WTC11 (cell line): ENCODE measurements around the gene ZNF622. TPM values are rescaled to one million over a fixed set of nuclear protein-coding genes. Genes with fewer than 3 reads are reported as not detected.
"Not testable (repeated sequence)": the region's sequence is repeated elsewhere in the genome, so short reads cannot be mapped to it uniquely, and the experiment has no call there.

Source experiments
- ATAC-seq: fragments of 200-7000 bp; cut with Tn5 transposase; 2 replicates; pipeline ENCODE4 v1.10.0; 2021; ENCODE audit warnings: mild to moderate bottlenecking, moderate library complexity
- CTCF ChIA-PET: fragments of 300-600 bp; sonication (Branson Sonifier 250); formaldehyde crosslinking; loops from one replicate; lab custom pipeline; 2021; ENCODE audit warnings: antibody characterized with exemption; lab: Charles Lee
- POLR2A ChIA-PET: fragments of 350-600 bp; sonication (Branson Sonifier 250); formaldehyde crosslinking; loops from one replicate; lab custom pipeline; 2021; ENCODE audit warnings: antibody characterized with exemption; lab: Charles Lee
- DNase-seq: peaks from one replicate; pipeline ENCODE4 v3.0.0; 2021; ENCODE audit warnings: low spot score
- H3K27ac Mint-ChIP-seq: 2 replicates; pipeline ENCODE4 v1.8.0; 2021; ENCODE audit warnings: mixed read lengths
- H3K27me3 Mint-ChIP-seq: 2 replicates; pipeline ENCODE4 v1.8.0; 2021; ENCODE audit warnings: low read depth, mild to moderate bottlenecking, moderate library complexity, mixed read lengths
- H3K36me3 Mint-ChIP-seq: 2 replicates; pipeline ENCODE4 v1.8.0; 2021; ENCODE audit warnings: mixed read lengths
- H3K4me1 Mint-ChIP-seq: 2 replicates; pipeline ENCODE4 v1.8.0; 2022; ENCODE audit warnings: mixed read lengths
- H3K4me3 Mint-ChIP-seq: 2 replicates; pipeline ENCODE4 v1.8.0; 2021; ENCODE audit warnings: mild to moderate bottlenecking, moderate library complexity, mixed read lengths
- H3K9me3 Mint-ChIP-seq: 2 replicates; pipeline ENCODE4 v1.8.0; 2021; ENCODE audit warnings: mixed read lengths
- ATF1 ChIP-seq: sonication (generic); formaldehyde crosslinking; IDR thresholded peaks from 2 replicates; pipeline ENCODE4 v1.8.1; 2023; ENCODE audit warnings: mild to moderate bottlenecking, moderate library complexity, missing genetic modification reagents
- CBFB ChIP-seq: sonication (generic); formaldehyde crosslinking; IDR thresholded peaks from 2 replicates; pipeline ENCODE4 v1.8.1; 2022; ENCODE audit warnings: mild to moderate bottlenecking, low read depth, missing genetic modification reagents
- EMX1 ChIP-seq: fragments of 250-450 bp; sonication (Bioruptor Pico); IDR thresholded peaks from 2 replicates; pipeline ENCODE4 v1.8.0; 2021; ENCODE audit warnings: mild to moderate bottlenecking
- FOXP1 ChIP-seq: sonication (generic); formaldehyde crosslinking; IDR thresholded peaks from 2 replicates; pipeline ENCODE4 v1.8.0; 2022; ENCODE audit warnings: missing genetic modification reagents, mild to moderate bottlenecking, moderate library complexity, borderline replicate concordance
- IRF2 ChIP-seq: sonication (generic); formaldehyde crosslinking; IDR thresholded peaks from 2 replicates; pipeline ENCODE4 v1.8.0; 2022; ENCODE audit warnings: low read depth, missing genetic modification reagents, borderline replicate concordance
- JAZF1 ChIP-seq: fragments of 250-450 bp; sonication (Bioruptor Pico); IDR thresholded peaks from 2 replicates; pipeline ENCODE4 v1.9.0; 2021; ENCODE audit warnings: moderate library complexity, mild to moderate bottlenecking, inconsistent platforms
- JUN ChIP-seq: sonication (generic); formaldehyde crosslinking; IDR thresholded peaks from 2 replicates; pipeline ENCODE4 v1.8.0; 2023; ENCODE audit warnings: mild to moderate bottlenecking, missing genetic modification reagents
- NFE2L1 ChIP-seq: sonication (generic); formaldehyde crosslinking; IDR thresholded peaks from 2 replicates; pipeline ENCODE4 v1.8.1; 2023; ENCODE audit warnings: missing genetic modification reagents
- NFYB ChIP-seq: sonication (generic); formaldehyde crosslinking; conservative IDR thresholded peaks from 2 replicates; pipeline ENCODE4 v1.8.0; 2022; ENCODE audit warnings: low read depth, missing genetic modification reagents
- RORB ChIP-seq: fragments of 250-450 bp; sonication (Bioruptor Pico); IDR thresholded peaks from 2 replicates; pipeline ENCODE4 v1.9.0; 2021; ENCODE audit warnings: mild to moderate bottlenecking
- SOX15 ChIP-seq: fragments of 250-450 bp; sonication (Bioruptor Pico); IDR thresholded peaks from 2 replicates; pipeline ENCODE4 v1.9.0; 2021; ENCODE audit warnings: mild to moderate bottlenecking
- TCF7 ChIP-seq: sonication (generic); formaldehyde crosslinking; IDR thresholded peaks from 2 replicates; pipeline ENCODE4 v1.8.0; 2022; ENCODE audit warnings: mild to moderate bottlenecking, low read depth, missing genetic modification reagents, moderate library complexity
- TEAD4 ChIP-seq: sonication (generic); formaldehyde crosslinking; IDR thresholded peaks from 2 replicates; pipeline ENCODE4 v1.8.0; 2022; ENCODE audit warnings: mild to moderate bottlenecking, missing genetic modification reagents
- TP53 ChIP-seq: sonication (generic); formaldehyde crosslinking; IDR thresholded peaks from 2 replicates; pipeline ENCODE4 v1.8.1; 2023; ENCODE audit warnings: mild to moderate bottlenecking, missing genetic modification reagents
- total RNA-seq: library from RNA; stranded (reverse); gene quantifications from 3 replicates; pipeline ENCODE4 v1.2.3, GENCODE V29; 2021
- TF ChIP-seq, protein P1 (sequence below): sonication (generic); formaldehyde crosslinking; IDR thresholded peaks from 2 replicates; pipeline ENCODE4 v1.8.1; 2023; ENCODE audit warnings: mild to moderate bottlenecking, missing genetic modification reagents
- TF ChIP-seq, protein P2 (sequence below): sonication (generic); formaldehyde crosslinking; IDR thresholded peaks from 2 replicates; pipeline ENCODE4 v1.8.1; 2022; ENCODE audit warnings: mild to moderate bottlenecking, missing genetic modification reagents, moderate library complexity, borderline replicate concordance
- TF ChIP-seq, protein P3 (sequence below): sonication (generic); formaldehyde crosslinking; IDR thresholded peaks from 2 replicates; pipeline ENCODE4 v1.8.0; 2023; ENCODE audit warnings: missing genetic modification reagents, mild to moderate bottlenecking, borderline replicate concordance
- TF ChIP-seq, protein P4 (sequence below): sonication (generic); formaldehyde crosslinking; conservative IDR thresholded peaks from 2 replicates; pipeline ENCODE4 v1.8.1; 2023; ENCODE audit warnings: mild to moderate bottlenecking, low read depth, missing genetic modification reagents, moderate library complexity
- TF ChIP-seq, protein P5 (sequence below): sonication (generic); formaldehyde crosslinking; IDR thresholded peaks from 2 replicates; pipeline ENCODE4 v1.8.0; 2023; ENCODE audit warnings: missing genetic modification reagents
- TF ChIP-seq, protein P6 (sequence below): fragments of 250-450 bp; sonication (Bioruptor Pico); conservative IDR thresholded peaks from 2 replicates; pipeline ENCODE4 v1.9.0; 2021; ENCODE audit warnings: mild to moderate bottlenecking

The ZNF622 gene
- total RNA-seq, 1 experiment from 2014 or later: 37.9 TPM

DNA sequence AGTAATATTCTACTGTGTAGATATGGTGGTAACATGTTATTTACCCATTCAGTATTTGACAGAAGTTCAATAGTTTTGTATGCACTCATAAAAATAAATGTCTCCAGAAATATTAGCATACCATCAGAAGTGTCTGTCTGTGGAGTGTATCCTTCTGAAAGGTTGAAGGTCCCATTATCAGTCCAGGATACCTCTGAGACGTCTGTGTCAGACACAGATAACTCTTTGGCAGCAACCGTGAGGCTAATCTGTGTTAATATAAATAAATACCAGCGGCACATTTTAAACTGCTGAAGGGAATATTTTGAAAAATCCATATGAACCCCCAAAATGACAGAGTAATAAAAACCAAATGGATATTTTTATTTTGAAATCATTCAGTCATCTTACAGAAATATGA, 11.9 kb upstream of the ZNF622 start:
- Mint-ChIP-seq H3K36me3 (no peaks in the 10 kb centered on the region), H3K27me3 (no peaks in the 10 kb centered on the region), H3K27ac (no peak overlapping the region), H3K4me1 (no peaks in the 10 kb centered on the region), H3K4me3 (no peak overlapping the region), H3K9me3 (peaks cover 21% of the 10 kb centered on the region)
- ATAC-seq (no peak), DNase-seq (no peak)
- TF ChIP-seq, protein P1, sequence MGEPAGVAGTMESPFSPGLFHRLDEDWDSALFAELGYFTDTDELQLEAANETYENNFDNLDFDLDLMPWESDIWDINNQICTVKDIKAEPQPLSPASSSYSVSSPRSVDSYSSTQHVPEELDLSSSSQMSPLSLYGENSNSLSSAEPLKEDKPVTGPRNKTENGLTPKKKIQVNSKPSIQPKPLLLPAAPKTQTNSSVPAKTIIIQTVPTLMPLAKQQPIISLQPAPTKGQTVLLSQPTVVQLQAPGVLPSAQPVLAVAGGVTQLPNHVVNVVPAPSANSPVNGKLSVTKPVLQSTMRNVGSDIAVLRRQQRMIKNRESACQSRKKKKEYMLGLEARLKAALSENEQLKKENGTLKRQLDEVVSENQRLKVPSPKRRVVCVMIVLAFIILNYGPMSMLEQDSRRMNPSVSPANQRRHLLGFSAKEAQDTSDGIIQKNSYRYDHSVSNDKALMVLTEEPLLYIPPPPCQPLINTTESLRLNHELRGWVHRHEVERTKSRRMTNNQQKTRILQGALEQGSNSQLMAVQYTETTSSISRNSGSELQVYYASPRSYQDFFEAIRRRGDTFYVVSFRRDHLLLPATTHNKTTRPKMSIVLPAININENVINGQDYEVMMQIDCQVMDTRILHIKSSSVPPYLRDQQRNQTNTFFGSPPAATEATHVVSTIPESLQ: no peak
- TF ChIP-seq SOX15 (no peak), TP53 (CRISPR knock-in tag) (no peak), RORB (no peak), NFYB (no peak), TCF7 (CRISPR knock-in tag) (no peak), NFE2L1 (CRISPR knock-in tag) (no peak), TEAD4 (CRISPR knock-in tag) (no peak), ATF1 (CRISPR knock-in tag) (no peak), JUN (CRISPR knock-in tag) (no peak), FOXP1 (CRISPR knock-in tag) (no peak), EMX1 (CRISPR knock-in tag) (no peak), CBFB (CRISPR knock-in tag) (no peak), JAZF1 (no peak), IRF2 (CRISPR knock-in tag) (no peak)
- TF ChIP-seq, protein P2, sequence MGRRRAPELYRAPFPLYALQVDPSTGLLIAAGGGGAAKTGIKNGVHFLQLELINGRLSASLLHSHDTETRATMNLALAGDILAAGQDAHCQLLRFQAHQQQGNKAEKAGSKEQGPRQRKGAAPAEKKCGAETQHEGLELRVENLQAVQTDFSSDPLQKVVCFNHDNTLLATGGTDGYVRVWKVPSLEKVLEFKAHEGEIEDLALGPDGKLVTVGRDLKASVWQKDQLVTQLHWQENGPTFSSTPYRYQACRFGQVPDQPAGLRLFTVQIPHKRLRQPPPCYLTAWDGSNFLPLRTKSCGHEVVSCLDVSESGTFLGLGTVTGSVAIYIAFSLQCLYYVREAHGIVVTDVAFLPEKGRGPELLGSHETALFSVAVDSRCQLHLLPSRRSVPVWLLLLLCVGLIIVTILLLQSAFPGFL: no peak
- TF ChIP-seq, protein P3, sequence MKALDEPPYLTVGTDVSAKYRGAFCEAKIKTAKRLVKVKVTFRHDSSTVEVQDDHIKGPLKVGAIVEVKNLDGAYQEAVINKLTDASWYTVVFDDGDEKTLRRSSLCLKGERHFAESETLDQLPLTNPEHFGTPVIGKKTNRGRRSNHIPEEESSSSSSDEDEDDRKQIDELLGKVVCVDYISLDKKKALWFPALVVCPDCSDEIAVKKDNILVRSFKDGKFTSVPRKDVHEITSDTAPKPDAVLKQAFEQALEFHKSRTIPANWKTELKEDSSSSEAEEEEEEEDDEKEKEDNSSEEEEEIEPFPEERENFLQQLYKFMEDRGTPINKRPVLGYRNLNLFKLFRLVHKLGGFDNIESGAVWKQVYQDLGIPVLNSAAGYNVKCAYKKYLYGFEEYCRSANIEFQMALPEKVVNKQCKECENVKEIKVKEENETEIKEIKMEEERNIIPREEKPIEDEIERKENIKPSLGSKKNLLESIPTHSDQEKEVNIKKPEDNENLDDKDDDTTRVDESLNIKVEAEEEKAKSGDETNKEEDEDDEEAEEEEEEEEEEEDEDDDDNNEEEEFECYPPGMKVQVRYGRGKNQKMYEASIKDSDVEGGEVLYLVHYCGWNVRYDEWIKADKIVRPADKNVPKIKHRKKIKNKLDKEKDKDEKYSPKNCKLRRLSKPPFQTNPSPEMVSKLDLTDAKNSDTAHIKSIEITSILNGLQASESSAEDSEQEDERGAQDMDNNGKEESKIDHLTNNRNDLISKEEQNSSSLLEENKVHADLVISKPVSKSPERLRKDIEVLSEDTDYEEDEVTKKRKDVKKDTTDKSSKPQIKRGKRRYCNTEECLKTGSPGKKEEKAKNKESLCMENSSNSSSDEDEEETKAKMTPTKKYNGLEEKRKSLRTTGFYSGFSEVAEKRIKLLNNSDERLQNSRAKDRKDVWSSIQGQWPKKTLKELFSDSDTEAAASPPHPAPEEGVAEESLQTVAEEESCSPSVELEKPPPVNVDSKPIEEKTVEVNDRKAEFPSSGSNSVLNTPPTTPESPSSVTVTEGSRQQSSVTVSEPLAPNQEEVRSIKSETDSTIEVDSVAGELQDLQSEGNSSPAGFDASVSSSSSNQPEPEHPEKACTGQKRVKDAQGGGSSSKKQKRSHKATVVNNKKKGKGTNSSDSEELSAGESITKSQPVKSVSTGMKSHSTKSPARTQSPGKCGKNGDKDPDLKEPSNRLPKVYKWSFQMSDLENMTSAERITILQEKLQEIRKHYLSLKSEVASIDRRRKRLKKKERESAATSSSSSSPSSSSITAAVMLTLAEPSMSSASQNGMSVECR: no peak
- TF ChIP-seq, protein P4, sequence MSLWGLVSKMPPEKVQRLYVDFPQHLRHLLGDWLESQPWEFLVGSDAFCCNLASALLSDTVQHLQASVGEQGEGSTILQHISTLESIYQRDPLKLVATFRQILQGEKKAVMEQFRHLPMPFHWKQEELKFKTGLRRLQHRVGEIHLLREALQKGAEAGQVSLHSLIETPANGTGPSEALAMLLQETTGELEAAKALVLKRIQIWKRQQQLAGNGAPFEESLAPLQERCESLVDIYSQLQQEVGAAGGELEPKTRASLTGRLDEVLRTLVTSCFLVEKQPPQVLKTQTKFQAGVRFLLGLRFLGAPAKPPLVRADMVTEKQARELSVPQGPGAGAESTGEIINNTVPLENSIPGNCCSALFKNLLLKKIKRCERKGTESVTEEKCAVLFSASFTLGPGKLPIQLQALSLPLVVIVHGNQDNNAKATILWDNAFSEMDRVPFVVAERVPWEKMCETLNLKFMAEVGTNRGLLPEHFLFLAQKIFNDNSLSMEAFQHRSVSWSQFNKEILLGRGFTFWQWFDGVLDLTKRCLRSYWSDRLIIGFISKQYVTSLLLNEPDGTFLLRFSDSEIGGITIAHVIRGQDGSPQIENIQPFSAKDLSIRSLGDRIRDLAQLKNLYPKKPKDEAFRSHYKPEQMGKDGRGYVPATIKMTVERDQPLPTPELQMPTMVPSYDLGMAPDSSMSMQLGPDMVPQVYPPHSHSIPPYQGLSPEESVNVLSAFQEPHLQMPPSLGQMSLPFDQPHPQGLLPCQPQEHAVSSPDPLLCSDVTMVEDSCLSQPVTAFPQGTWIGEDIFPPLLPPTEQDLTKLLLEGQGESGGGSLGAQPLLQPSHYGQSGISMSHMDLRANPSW (CRISPR knock-in tag): no peak
- TF ChIP-seq, protein P5, sequence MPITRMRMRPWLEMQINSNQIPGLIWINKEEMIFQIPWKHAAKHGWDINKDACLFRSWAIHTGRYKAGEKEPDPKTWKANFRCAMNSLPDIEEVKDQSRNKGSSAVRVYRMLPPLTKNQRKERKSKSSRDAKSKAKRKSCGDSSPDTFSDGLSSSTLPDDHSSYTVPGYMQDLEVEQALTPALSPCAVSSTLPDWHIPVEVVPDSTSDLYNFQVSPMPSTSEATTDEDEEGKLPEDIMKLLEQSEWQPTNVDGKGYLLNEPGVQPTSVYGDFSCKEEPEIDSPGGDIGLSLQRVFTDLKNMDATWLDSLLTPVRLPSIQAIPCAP: no peak
- TF ChIP-seq, protein P6, sequence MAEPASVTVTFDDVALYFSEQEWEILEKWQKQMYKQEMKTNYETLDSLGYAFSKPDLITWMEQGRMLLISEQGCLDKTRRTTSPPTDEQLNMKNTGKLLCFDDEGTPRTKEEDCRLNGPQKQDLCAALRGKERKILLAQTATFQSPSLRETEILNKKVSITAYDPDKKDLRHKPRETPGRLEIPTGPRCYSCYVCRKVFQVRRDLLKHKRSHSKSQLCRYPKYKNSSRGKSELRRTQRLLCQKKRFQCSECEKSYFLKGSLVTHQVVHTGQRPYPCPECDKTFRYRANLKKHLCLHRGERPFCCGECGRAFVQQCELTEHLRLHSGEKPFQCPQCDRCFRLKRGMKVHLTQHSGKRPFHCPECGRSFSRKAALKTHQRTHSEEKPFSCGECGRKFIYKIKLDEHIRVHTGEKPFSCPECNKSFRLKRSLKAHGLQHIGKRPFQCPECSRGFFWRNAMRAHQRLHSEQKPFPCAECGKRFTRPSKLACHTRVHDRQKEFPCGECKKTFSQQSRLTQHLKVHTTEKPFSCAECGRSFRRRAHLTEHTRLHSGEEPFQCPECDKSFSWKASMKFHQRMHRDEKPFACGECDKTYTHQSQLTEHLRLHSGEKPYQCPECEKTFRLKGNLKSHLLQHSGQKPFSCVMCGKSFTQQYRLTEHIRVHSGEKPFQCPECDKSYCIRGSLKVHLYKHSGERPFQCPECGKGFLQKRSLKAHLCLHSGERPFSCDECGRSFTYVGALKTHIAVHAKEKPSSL (CRISPR knock-in tag): no peak
- POLR2A ChIA-PET: no interaction called here
- CTCF ChIA-PET: interaction anchor here (1.2 to 1.4 kb wide), 2 partner anchors 75 to 317 kb away, joined by 3 read pairs; no protein-coding TSS in a partner anchor

DNA sequence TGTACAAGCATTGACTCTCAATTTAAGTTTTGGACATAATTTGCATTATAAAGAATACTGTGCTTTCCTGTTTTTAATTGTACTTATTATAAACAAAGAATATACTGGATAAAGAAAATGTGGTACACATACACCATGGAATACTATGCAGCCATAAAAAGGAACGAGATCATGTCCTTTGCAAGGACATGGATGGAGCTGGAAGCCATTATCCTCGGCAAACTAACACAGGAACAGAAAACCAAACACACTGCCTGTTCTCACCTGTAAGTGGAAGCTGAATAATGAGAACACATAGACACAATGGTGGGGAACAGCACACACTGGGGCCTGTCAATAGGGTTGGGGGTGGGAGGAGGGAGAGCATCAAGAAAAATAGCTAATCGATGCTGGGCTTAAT, 10.8 kb upstream of the ZNF622 start:
- H3K4me3 Mint-ChIP-seq, H3K4me1 Mint-ChIP-seq, POLR2A ChIA-PET, H3K27ac Mint-ChIP-seq, CTCF ChIA-PET, DNase-seq, ATAC-seq, H3K27me3 Mint-ChIP-seq, H3K36me3 Mint-ChIP-seq: not testable (repeated sequence)
- H3K9me3 Mint-ChIP-seq: peaks cover 21% of the 10 kb centered on the region
